ENCODE data around the gene CPNE1. TPM values are rescaled to one million over a fixed set of nuclear protein-coding genes. Genes with fewer than 3 reads are reported as not detected.

CPNE1 gene
- total RNA-seq, 1 experiment from 2014 or later, result 155 TPM

GRCh38 chr20:35665949-35666288 is 1.2 kb upstream of the CPNE1 start:
- no peaks in the 10 kb centered on the region; a peak in 2 of 5 replicates for H3K9me3 Mint-ChIP-seq
- Histone ChIP-seq H2BK20ac (ENCODE audit: low read depth, low read length, poor library complexity, severe bottlenecking) (no peak overlapping the region), H4K20me1 (ENCODE audit: control insufficient read depth, insufficient read depth, insufficient read length) (no peaks in the 10 kb centered on the region), H3K23me2 (ENCODE audit: insufficient read length, low read depth, low read length, poor library complexity, severe bottlenecking) (peaks cover 9% of the 10 kb centered on the region), H2BK5ac (ENCODE audit: insufficient read length, low read length) (no peak overlapping the region), H3K56ac (ENCODE audit: insufficient read length, low read depth, low read length) (no peak overlapping the region), H3K23ac (ENCODE audit: insufficient read length, low read depth, low read length) (no peak overlapping the region), H3K27me3 (ENCODE audit: insufficient read depth, low read length) (no peaks in the 10 kb centered on the region), H3K14ac (ENCODE audit: insufficient read depth, low read length) (no peak overlapping the region), H4K8ac (replicated peaks; ENCODE audit: insufficient read length, low read depth, low read length) (no peak overlapping the region), H2BK12ac (ENCODE audit: insufficient read length, low read depth, low read length) (no peak overlapping the region), H2AFZ (ENCODE audit: low read length) (no peak overlapping the region), H3K79me1 (ENCODE audit: insufficient read depth, low read depth, low read length, poor library complexity, severe bottlenecking) (no peaks in the 10 kb centered on the region), H2AK5ac (ENCODE audit: insufficient read length, low read length) (no peak overlapping the region), H4K91ac (ENCODE audit: insufficient read length, low read depth, low read length) (no peak overlapping the region), H3T11ph (ENCODE audit: low read length) (no peak overlapping the region), H3K79me2 (ENCODE audit: insufficient read depth, low read length) (peaks cover 36% of the 10 kb centered on the region), H3K4me1 (ENCODE audit: insufficient read depth, low read length) (no peaks in the 10 kb centered on the region; the same call in 1 of the 2 replicates), H3K27ac (ENCODE audit: insufficient read length, low read depth, low read length) (no peak overlapping the region), H3K4ac (ENCODE audit: low read depth, low read length) (no peak overlapping the region), H2BK15ac (ENCODE audit: low read depth, low read length) (no peak overlapping the region), H4K5ac (ENCODE audit: insufficient read length, low read depth, low read length) (no peak overlapping the region), H3K9me3 (ENCODE audit: control insufficient read depth, low read depth, low read length) (no peaks in the 10 kb centered on the region), H3K18ac (ENCODE audit: insufficient read length, low read depth, low read length) (no peak overlapping the region), H3K4me2 (ENCODE audit: insufficient read depth, insufficient read length, low read length) (no peak overlapping the region), H3K9ac (ENCODE audit: extremely low read depth, insufficient read length, low read length) (no peak overlapping the region), H2BK120ac (ENCODE audit: low read depth, low read length, poor library complexity, severe bottlenecking) (no peak overlapping the region)
- H3K27me3 Mint-ChIP-seq (ENCODE audit: low read depth), result no peaks in the 10 kb centered on the region
- H3K36me3 Mint-ChIP-seq (ENCODE audit: insufficient read depth in 1 of 3, low read depth in 3 of 3), result peaks cover 9 to 22% (median 20%) of the 10 kb centered on the region in 3 experiments; a peak in 6 of 7 replicates
- TF ChIP-seq, protein P1, sequence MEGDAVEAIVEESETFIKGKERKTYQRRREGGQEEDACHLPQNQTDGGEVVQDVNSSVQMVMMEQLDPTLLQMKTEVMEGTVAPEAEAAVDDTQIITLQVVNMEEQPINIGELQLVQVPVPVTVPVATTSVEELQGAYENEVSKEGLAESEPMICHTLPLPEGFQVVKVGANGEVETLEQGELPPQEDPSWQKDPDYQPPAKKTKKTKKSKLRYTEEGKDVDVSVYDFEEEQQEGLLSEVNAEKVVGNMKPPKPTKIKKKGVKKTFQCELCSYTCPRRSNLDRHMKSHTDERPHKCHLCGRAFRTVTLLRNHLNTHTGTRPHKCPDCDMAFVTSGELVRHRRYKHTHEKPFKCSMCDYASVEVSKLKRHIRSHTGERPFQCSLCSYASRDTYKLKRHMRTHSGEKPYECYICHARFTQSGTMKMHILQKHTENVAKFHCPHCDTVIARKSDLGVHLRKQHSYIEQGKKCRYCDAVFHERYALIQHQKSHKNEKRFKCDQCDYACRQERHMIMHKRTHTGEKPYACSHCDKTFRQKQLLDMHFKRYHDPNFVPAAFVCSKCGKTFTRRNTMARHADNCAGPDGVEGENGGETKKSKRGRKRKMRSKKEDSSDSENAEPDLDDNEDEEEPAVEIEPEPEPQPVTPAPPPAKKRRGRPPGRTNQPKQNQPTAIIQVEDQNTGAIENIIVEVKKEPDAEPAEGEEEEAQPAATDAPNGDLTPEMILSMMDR (conservative IDR thresholded peaks at IDR 0.05), result no peak
- H3K4me3 Mint-ChIP-seq, result peak overlapping the region in 1 of 2 experiments; percentile 48; a peak in 1 of 5 replicates
- WGBS (ENCODE audit: extremely low coverage, insufficient read length, low lambda C conversion rate), result no CpG with 5 or more reads among the region's 17 CpGs
- no peak for DNase-seq
- no peak overlapping the region for H3K27ac Mint-ChIP-seq
- peaks cover 25 to 29% of the 10 kb centered on the region in 2 experiments for H3K4me1 Mint-ChIP-seq

All from H9 (cell line).